WERI-Rb-1 (cell line): ENCODE data around the gene SERP1.
"Not testable (repeated sequence)": the region's sequence is repeated elsewhere in the genome, so short reads cannot be mapped to it uniquely, and the experiment has no call there.

Experiments
- DNase-seq: peaks from one replicate; pipeline ENCODE4 v3.0.0-alpha.2; 2020
- H3K27ac ChIP-seq: fragments of 250-450 bp; sonication (Bioruptor Pico); 2 replicates; pipeline ENCODE4 v1.5.1; 2020; ENCODE audit warnings: mild to moderate bottlenecking, moderate library complexity
- H3K27me3 ChIP-seq: fragments of 250-450 bp; sonication (Bioruptor Pico); 2 replicates; pipeline ENCODE4 v1.5.1; 2021; ENCODE audit warnings: mild to moderate bottlenecking, low read depth, moderate library complexity; ENCODE audit not compliant: insufficient read depth, severe bottlenecking
- H3K36me3 ChIP-seq: fragments of 250-450 bp; sonication (Bioruptor Pico); 2 replicates; pipeline ENCODE4 v1.5.1; 2020; ENCODE audit warnings: mild to moderate bottlenecking, moderate library complexity
- H3K4me3 ChIP-seq: 2 replicates; pipeline ENCODE4 v1.5.1; 2011; ENCODE audit warnings: low read depth, mild to moderate bottlenecking, control low read depth, low read length
- H3K9me3 ChIP-seq: fragments of 250-450 bp; sonication (Bioruptor Pico); 2 replicates; pipeline ENCODE4 v1.5.1; 2021; ENCODE audit warnings: mild to moderate bottlenecking, moderate library complexity; ENCODE audit not compliant: severe bottlenecking
- TF ChIP-seq, protein P1 (sequence below): IDR thresholded peaks from 2 replicates; pipeline ENCODE4 v1.5.1; 2011; ENCODE audit warnings: low read depth, mild to moderate bottlenecking, control low read depth, inconsistent platforms, low read length

Gene SERP1

DNA sequence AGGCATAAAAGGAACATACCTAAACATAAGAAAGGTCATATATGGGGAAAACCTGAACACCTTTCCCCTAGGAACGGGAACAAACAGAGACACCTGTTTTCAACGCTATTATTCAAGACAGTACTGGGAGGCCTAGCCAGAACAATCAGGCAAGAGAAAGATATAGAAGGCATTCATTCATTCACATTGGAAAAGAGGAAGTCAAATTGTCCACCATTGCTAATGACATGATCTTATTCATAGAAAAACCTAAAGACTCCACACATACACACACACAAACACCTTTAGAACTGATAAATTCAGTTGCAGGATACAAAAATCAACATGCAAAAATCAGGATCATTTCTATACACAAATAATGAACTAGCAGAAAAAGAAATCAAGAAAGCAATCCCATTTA is 36.5 kb downstream of the SERP1 start:
- no peaks in the 10 kb centered on the region for H3K9me3 ChIP-seq
- H3K27me3 ChIP-seq, result no peaks in the 10 kb centered on the region
- no peak overlapping the region for H3K27ac ChIP-seq
- H3K4me3 ChIP-seq, result no peak overlapping the region
- no peak for DNase-seq
- TF ChIP-seq, protein P1, sequence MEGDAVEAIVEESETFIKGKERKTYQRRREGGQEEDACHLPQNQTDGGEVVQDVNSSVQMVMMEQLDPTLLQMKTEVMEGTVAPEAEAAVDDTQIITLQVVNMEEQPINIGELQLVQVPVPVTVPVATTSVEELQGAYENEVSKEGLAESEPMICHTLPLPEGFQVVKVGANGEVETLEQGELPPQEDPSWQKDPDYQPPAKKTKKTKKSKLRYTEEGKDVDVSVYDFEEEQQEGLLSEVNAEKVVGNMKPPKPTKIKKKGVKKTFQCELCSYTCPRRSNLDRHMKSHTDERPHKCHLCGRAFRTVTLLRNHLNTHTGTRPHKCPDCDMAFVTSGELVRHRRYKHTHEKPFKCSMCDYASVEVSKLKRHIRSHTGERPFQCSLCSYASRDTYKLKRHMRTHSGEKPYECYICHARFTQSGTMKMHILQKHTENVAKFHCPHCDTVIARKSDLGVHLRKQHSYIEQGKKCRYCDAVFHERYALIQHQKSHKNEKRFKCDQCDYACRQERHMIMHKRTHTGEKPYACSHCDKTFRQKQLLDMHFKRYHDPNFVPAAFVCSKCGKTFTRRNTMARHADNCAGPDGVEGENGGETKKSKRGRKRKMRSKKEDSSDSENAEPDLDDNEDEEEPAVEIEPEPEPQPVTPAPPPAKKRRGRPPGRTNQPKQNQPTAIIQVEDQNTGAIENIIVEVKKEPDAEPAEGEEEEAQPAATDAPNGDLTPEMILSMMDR, result no peak
- no peaks in the 10 kb centered on the region for H3K36me3 ChIP-seq

DNA sequence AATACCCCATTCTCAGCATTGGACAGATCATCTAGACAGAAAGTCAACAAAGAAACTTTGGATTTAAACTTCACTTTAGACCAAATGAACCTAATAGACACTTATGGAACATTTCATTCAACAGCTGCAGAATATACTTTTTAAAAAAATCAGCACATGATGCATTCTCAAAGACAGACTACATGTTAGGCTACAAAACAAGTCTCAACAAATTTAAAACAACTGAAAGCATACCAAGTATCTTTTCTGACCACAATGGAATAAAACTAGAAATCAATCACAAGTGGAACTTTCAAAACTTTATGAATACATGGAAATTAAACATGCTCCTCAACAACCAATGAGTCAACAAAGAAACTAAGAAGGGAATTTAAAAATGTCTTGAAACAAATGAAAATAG is 37.9 kb downstream of the SERP1 start:
- Histone ChIP-seq H3K4me3 (no peak overlapping the region), H3K9me3 (no peaks in the 10 kb centered on the region), H3K27ac (no peak overlapping the region), H3K36me3 (no peaks in the 10 kb centered on the region), H3K27me3 (no peaks in the 10 kb centered on the region)
- TF ChIP-seq, protein P1, result no peak
- no peak for DNase-seq

DNA sequence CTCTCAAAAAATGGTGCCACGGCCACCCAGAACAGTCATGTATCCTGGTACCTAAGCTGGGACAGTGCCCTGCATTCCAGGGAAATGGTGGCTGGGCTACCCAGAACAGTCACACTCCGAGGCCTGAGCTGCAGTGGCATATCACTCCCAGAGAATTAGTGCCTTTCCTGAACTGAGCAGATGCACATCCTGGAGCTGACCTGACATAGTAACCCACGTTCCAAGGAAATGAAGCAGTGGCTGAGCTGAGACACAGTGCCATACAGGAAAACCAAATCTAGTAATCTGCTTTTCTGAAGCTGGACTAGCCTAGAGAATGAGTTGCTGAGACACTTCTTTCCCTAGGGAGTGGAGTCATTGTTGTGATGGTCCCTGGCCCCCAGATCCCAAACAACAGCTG is 41.8 kb downstream of the SERP1 start:
- Histone ChIP-seq H3K4me3 (no peak overlapping the region), H3K9me3 (peaks cover 7% of the 10 kb centered on the region), H3K27me3 (no peaks in the 10 kb centered on the region), H3K36me3 (no peaks in the 10 kb centered on the region), H3K27ac (no peak overlapping the region)
- TF ChIP-seq, protein P1, result no peak
- no peak for DNase-seq

DNA sequence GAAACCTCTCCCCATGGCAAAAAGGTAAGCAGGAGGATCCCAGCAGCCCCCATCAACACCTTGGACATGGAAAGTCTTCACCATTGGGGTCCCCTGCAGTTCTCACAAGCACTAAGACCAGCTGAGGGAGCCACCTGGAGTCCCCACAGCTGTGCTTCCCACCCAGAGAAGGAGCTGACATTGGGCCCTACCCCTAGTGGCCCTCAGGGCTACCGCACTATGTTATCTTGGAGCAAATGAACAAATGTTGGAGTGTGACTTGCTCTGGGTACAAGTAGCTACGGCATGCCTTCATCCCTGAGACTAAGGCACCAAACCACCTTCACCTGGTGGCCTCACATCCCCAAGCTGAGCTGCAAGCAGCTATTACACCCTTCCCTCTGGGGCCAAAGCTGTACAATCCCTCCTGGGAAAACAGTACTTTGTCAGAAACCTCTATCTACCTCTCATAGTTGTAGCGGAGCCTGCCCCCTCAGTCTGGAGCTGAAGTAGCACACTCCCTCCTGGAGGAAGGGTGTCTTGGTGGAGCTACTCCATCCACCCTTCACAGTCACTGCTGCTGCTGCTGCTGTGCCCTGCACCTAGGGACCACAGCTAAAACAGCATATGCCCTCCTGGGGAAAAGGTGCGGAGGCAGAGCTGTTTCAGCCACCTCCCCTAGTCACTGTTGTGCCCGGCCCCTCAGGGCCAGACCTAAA is 42.7 kb downstream of the SERP1 start:
- Histone ChIP-seq H3K9me3 (peaks cover 7% of the 10 kb centered on the region), H3K4me3 (no peak overlapping the region), H3K27ac (no peak overlapping the region), H3K36me3 (no peaks in the 10 kb centered on the region), H3K27me3 (no peaks in the 10 kb centered on the region)
- no peak for DNase-seq
- TF ChIP-seq, protein P1, result 0 out of 2 replicates have a peak, but pooled peaks have one; percentile 16

DNA sequence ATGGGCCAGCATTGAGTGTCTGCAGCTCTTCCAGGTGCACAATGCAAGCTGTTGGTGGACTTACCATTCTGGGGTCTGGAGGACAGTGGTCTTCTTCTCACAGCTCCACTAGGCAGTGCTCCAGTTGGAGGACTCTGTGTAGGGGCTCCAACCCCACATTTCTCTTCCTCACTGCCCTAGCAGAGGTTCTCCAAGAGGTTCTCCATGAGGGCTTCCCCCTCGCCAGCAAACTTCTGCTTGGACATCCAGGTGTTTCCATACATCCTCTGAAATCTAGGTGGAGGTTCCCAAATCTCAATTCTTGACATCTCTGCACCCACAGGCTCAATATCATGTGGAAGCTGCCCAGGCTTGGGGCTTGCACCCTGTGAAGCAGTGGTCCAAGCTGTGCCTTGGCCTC is 45.3 kb downstream of the SERP1 start:
- DNase-seq, H3K4me3 ChIP-seq, H3K9me3 ChIP-seq, H3K27ac ChIP-seq, H3K27me3 ChIP-seq, H3K36me3 ChIP-seq: not testable (repeated sequence)

DNA sequence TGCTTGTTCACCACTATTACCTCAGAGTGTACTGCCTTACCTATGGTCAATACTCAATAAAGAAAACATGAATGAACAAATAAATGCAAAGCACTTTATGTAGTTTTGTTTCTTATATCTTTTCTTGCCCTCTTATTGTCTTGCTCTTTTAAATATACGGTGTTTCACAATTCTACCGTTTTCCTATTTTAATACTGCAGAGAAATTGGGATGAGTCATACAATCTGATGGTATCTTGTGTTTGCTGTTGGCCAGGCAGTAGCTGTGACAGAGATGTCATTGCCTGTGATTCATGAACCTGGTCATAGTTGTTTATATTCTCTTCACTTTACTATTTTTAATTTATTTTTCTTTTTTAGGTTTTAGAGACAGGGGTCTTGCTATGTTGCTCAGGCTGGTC is 48.3 kb downstream of the SERP1 start:
- no peak for DNase-seq
- H3K9me3 ChIP-seq, result peaks cover 7% of the 10 kb centered on the region
- H3K36me3 ChIP-seq, result no peaks in the 10 kb centered on the region
- H3K27ac ChIP-seq, result no peak overlapping the region
- TF ChIP-seq, protein P1, result no peak
- H3K4me3 ChIP-seq, result no peak overlapping the region
- no peaks in the 10 kb centered on the region for H3K27me3 ChIP-seq
